Type B pancreatic cell (in vitro differentiated cells): ENCODE data around the gene GPR35. TPM values are rescaled to one million over a fixed set of nuclear protein-coding genes. Genes with fewer than 3 reads are reported as not detected.

Experiments
- DNase-seq: peaks from one replicate; pipeline ENCODE4 v3.0.0; 2021; ENCODE audit warnings: mixed read lengths; ENCODE audit not compliant: unreplicated experiment; ENCODE audit errors: extremely low spot score
- H3K27ac Mint-ChIP-seq: 2 replicates; pipeline ENCODE4 v1.8.0; 2021; ENCODE audit warnings: mild to moderate bottlenecking, mixed read lengths
- H3K27me3 Mint-ChIP-seq: 2 replicates; pipeline ENCODE4 v1.8.0; 2021; ENCODE audit warnings: mixed read lengths
- H3K36me3 Mint-ChIP-seq: 2 replicates; pipeline ENCODE4 v1.8.0; 2021; ENCODE audit warnings: mixed read lengths
- H3K4me1 Mint-ChIP-seq: one replicate; pipeline ENCODE4 v1.8.0; 2021; ENCODE audit warnings: mixed read lengths; ENCODE audit not compliant: unreplicated experiment
- H3K4me3 Mint-ChIP-seq: 2 replicates; pipeline ENCODE4 v1.8.0; 2021; ENCODE audit warnings: mild to moderate bottlenecking, mixed read lengths
- H3K9me3 Mint-ChIP-seq: 2 replicates; pipeline ENCODE4 v1.8.0; 2021; ENCODE audit warnings: mixed read lengths
- CTCF ChIP-seq: fragments of 200-600 bp; sonication (generic); conservative IDR thresholded peaks from 2 replicates; pipeline ENCODE4 v1.5.0; 2021; ENCODE audit warnings: antibody characterized with exemption, mild to moderate bottlenecking
- total RNA-seq: library from RNA; stranded (reverse); gene quantifications from 2 replicates; pipeline ENCODE4 v1.2.1, GENCODE V29; 2021; ENCODE audit warnings: low replicate concordance

The GPR35 gene
- total RNA-seq, 1 donor from 2014 or later, result 3.6 TPM

GRCh38 chr2:240662681-240663080 is 37.4 kb downstream of the GPR35 start:
- Mint-ChIP-seq H3K9me3 (peaks cover 6% of the 10 kb centered on the region), H3K27ac (no peak overlapping the region), H3K27me3 (peaks cover 64% of the 10 kb centered on the region), H3K4me3 (no peak overlapping the region), H3K4me1 (no peaks in the 10 kb centered on the region), H3K36me3 (no peaks in the 10 kb centered on the region)
- DNase-seq, result no peak
- no peak for TF ChIP-seq CTCF

DNA sequence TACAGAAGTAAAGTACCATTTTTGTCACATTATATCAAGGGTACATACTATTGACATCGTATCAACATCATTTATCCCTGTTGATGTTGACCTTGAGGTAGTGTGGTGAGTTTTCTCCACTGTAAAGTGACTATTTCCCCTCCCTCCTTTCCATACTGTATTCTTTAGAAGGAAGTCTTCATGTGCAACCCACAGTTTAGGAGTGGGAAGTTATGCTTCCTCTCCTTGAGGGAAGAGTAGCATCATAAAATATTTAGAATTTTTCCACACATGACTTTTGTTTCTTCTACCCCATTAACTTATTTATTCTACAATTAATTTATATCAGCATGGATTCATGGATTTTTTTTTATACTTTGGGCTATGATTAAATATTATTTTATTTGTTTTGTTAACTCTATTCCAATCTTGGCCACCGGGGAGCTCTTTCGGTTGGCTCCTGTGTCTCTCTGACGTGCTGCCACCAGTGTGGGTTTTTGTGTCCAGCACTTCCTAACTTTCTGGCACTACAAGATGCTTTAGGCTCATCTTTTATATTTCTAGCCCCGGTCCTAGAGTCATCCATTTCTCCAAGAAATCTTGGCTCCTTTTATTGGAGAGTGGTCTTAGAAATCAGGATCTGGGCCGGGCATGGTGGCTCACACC is 38.4 kb downstream of the GPR35 start:
- TF ChIP-seq CTCF, result peak; percentile 52
- H3K36me3 Mint-ChIP-seq, result no peaks in the 10 kb centered on the region
- no peak for DNase-seq
- H3K27ac Mint-ChIP-seq, result no peak overlapping the region
- peaks cover 6% of the 10 kb centered on the region for H3K9me3 Mint-ChIP-seq
- H3K4me1 Mint-ChIP-seq, result no peaks in the 10 kb centered on the region
- peaks cover 63% of the 10 kb centered on the region for H3K27me3 Mint-ChIP-seq
- H3K4me3 Mint-ChIP-seq, result no peak overlapping the region

DNA sequence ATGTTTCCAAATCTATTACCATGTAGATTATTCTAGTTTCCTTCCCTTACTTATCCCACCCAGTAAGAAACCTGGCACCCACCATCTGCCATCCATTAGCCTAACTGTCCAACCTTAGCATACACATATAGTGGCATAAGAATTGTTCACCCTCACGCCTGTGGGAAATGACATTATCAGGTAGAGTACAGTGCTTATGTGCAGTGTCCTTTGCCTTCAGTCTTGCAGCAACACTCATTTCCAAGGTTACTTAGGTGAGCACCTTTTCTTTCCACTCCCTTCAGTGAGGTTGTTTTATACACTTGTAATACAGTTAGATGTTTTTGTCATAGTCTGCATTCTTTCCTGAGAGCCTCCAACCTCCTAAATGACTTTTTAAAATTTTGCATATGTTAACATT is 39.3 kb downstream of the GPR35 start:
- peaks cover 6% of the 10 kb centered on the region for H3K9me3 Mint-ChIP-seq
- TF ChIP-seq CTCF, result no peak
- H3K27ac Mint-ChIP-seq, result no peak overlapping the region
- H3K4me1 Mint-ChIP-seq, result no peaks in the 10 kb centered on the region
- no peak for DNase-seq
- H3K36me3 Mint-ChIP-seq, result no peaks in the 10 kb centered on the region
- peaks cover 57% of the 10 kb centered on the region for H3K27me3 Mint-ChIP-seq
- no peak overlapping the region for H3K4me3 Mint-ChIP-seq

GRCh38 chr2:240670402-240670801 is 45.1 kb downstream of the GPR35 start:
- no peak overlapping the region for H3K27ac Mint-ChIP-seq
- no peaks in the 10 kb centered on the region for H3K4me1 Mint-ChIP-seq
- peaks cover 54% of the 10 kb centered on the region for H3K27me3 Mint-ChIP-seq
- no peak for DNase-seq
- no peaks in the 10 kb centered on the region for H3K9me3 Mint-ChIP-seq
- no peaks in the 10 kb centered on the region for H3K36me3 Mint-ChIP-seq
- no peak for TF ChIP-seq CTCF
- no peak overlapping the region for H3K4me3 Mint-ChIP-seq

DNA sequence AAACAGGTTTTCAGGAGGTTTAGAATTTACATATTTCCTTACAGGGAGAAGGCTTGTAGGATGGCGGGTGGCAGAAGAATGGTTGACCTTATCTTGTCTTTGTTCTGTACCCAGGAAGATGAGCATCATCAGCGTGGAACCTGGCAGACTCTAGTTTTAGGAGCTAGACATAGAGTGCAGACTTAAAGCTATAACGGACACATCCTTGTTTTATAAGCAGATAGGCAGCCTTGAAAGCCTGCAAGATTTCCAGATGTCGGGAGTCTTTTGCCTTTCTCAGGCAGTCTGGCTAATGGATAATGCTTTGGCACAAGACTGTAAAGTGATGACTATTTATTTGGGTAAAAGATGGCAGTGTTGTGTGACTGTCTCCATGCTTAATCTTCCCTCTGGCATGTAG is 45.7 kb downstream of the GPR35 start:
- Mint-ChIP-seq H3K4me3 (no peak overlapping the region), H3K4me1 (no peaks in the 10 kb centered on the region), H3K27me3 (peaks cover 50% of the 10 kb centered on the region), H3K9me3 (no peaks in the 10 kb centered on the region), H3K36me3 (no peaks in the 10 kb centered on the region), H3K27ac (no peak overlapping the region)
- DNase-seq, result no peak
- TF ChIP-seq CTCF, result no peak
